ENCODE measurements around the gene HCLS1.
A peak's percentile ranks its signal among the peaks of the same experiment; 100 is the strongest.
"Not testable (repeated sequence)": the region's sequence is repeated elsewhere in the genome, so short reads cannot be mapped to it uniquely, and the experiment has no call there.

Gene HCLS1

GRCh38 chr3:121594850-121595249 lies 65.9 kb downstream of the HCLS1 start:
- no peak for DNase-seq

GRCh38 chr3:121593806-121594205 lies 66.9 kb downstream of the HCLS1 start:
- not testable (repeated sequence) for DNase-seq

GRCh38 chr3:121592856-121593702 lies 67.6 kb downstream of the HCLS1 start, which contains the start of gene FBXO40:
FBXO40 (plus strand) TSS chr3:121593379; CDS start chr3:121620576, 27,197 bp downstream.
- peak; percentile 67 to 87 for DNase-seq

GRCh38 chr3:121584418-121584817 lies 76.3 kb downstream of the HCLS1 start:
- DNase-seq: no peak

GRCh38 chr3:121581691-121582090 lies 79.0 kb downstream of the HCLS1 start:
- DNase-seq: no peak

Data from NCI-H2081 (cell line).